VCaP (cell line): ENCODE measurements around the gene RNU11.
"Not testable (repeated sequence)": the region's sequence is repeated elsewhere in the genome, so short reads cannot be mapped to it uniquely, and the experiment has no call there.

Experiments
- H3K27ac ChIP-seq: fragments of 450-650 bp; 2 replicates; pipeline ENCODE4 v1.5.1; 2017
- CTCF ChIP-seq: fragments of 450-650 bp; conservative IDR thresholded peaks from 2 replicates; pipeline ENCODE4 v1.5.1; 2017; ENCODE audit warnings: mild to moderate bottlenecking, moderate library complexity

Gene RNU11

GRCh38 chr1:28684937-28685336 is 36.5 kb downstream of the RNU11 start:
- no peak for TF ChIP-seq CTCF
- no peak overlapping the region for H3K27ac ChIP-seq

- not testable (repeated sequence) for H3K27ac ChIP-seq
Measured at GRCh38 chr1:28691627-28692026, 43.2 kb downstream of the RNU11 start.
